Measurements from ENCODE around the gene PLCB1.

PLCB1 gene

DNA sequence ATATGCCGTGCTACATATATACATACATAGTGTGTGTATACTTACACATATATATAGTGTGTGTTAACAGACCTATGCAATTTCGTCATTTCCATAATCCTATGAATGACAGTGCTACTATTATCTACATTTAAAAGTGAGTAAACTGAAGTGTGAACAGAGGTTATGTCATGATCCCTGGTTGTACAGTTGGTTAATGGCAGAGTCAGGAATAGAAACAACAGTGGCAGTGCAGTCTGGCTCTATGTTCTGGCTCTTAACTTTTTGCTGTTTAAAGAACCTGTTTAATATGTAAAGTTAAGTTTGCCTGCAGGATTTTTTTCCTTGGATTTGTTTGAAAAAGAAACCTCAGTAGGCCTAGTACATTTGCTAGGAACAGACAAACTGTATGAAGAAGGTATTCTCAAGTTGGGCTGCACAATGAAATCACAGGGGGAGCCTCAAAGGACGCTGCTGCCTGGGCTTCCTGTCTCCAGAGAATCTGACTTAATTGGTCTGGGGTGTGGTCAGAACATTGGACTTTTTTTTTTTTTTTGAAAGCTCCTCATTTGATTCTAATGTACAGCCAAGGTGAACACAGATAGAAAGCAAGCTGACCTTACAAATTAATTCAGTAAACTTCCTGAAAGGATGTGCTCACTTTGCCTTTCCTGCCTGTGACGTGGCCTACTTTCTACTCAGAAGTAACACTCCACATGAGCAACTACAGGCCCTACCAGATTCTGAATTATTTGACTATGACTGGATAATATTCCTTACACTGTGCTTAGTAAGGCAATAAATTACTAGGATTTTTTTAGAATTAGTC lies 29.4 kb downstream of the PLCB1 start:
- Mint-ChIP-seq H3K9me3 (peaks cover 5% of the 10 kb centered on the region), H3K27ac (peak overlapping the region; percentile 56), H3K4me1 (ENCODE audit: low read depth) (peaks cover 16% of the 10 kb centered on the region), H3K27me3 (no peaks in the 10 kb centered on the region), H3K36me3 (ENCODE audit: low read depth) (peaks cover 11% of the 10 kb centered on the region), H3K4me3 (no peak overlapping the region)

DNA sequence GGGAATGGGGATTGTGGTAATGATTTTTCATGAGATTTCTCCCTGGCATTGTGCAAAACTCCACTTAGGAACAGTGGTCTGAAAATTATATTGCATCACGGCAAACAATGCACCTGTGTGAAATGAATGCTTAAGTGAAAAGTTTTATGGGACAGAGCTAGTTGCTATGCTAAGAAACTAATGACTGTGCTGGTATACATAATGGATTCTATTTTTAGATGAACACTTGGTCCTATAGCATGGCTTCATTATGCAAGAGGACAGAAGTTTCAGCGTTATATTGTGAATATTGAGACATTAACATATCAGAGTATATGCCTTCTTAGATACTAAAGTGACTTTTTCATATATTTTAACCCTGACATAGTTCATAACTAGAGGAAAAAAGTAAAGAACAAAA lies 30.5 kb downstream of the PLCB1 start:
- H3K36me3 Mint-ChIP-seq (ENCODE audit: low read depth) = peaks cover 11% of the 10 kb centered on the region
- H3K4me1 Mint-ChIP-seq (ENCODE audit: low read depth) = peaks cover 8% of the 10 kb centered on the region
- no peaks in the 10 kb centered on the region for H3K27me3 Mint-ChIP-seq
- H3K9me3 Mint-ChIP-seq = peaks cover 5% of the 10 kb centered on the region
- H3K27ac Mint-ChIP-seq = no peak overlapping the region
- no peak overlapping the region for H3K4me3 Mint-ChIP-seq

GRCh38 chr20:8163543-8163942 lies 31.5 kb downstream of the PLCB1 start:
- Mint-ChIP-seq H3K9me3 (peaks cover 5% of the 10 kb centered on the region), H3K27ac (no peak overlapping the region), H3K27me3 (no peaks in the 10 kb centered on the region), H3K4me1 (ENCODE audit: low read depth) (peaks cover 8% of the 10 kb centered on the region), H3K36me3 (ENCODE audit: low read depth) (peaks cover 5% of the 10 kb centered on the region), H3K4me3 (no peak overlapping the region)

GRCh38 chr20:8166730-8167129 lies 34.7 kb downstream of the PLCB1 start:
- H3K27me3 Mint-ChIP-seq = no peaks in the 10 kb centered on the region
- H3K4me3 Mint-ChIP-seq = no peak overlapping the region
- peaks cover 2% of the 10 kb centered on the region for H3K4me1 Mint-ChIP-seq (ENCODE audit: low read depth)
- no peaks in the 10 kb centered on the region for H3K36me3 Mint-ChIP-seq (ENCODE audit: low read depth)
- H3K27ac Mint-ChIP-seq = no peak overlapping the region
- no peaks in the 10 kb centered on the region for H3K9me3 Mint-ChIP-seq

DNA sequence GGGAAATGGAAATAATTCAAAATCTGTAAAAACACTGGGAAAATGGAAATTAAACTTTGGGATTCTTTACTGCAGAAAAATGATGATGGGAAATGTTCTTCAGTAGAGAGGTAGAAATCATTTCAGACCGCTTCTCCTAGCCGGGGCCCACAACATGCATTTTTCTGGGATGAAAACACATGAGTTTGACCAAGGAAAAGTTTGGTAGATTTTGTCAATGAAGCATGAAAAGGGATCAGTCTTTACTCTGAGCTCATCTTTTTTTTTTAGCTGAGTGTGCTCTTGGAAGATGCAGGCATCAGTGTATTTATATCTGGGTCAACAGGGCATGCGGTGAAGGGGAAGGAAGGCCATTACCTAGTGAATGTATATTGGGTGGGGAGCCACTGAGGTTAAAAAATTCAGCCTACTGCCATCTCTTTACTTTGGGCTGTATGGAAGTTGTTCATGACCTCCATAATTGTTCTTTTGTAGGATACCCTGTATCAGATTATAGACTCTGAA lies 36.8 kb downstream of the PLCB1 start:
- Mint-ChIP-seq H3K27me3 (no peaks in the 10 kb centered on the region), H3K27ac (no peak overlapping the region), H3K4me3 (no peak overlapping the region), H3K36me3 (ENCODE audit: low read depth) (no peaks in the 10 kb centered on the region), H3K9me3 (no peaks in the 10 kb centered on the region), H3K4me1 (ENCODE audit: low read depth) (no peaks in the 10 kb centered on the region)

DNA sequence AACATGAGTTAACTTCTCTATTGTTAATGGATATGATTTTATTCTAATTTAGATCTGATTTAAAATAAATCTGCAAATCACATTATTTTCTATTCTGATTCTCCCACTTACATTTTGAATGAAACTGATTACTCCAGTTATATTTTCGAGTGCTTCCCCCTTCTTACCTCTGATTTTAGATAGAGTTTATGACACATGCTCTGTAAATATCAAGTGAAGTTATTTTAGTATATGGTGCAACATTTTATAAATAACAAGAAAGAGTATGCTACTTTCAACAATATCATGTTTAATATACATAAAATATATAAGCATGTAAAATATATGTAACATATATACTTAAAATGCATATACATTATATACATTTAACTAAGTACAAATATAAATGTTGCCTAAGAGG lies 38.9 kb downstream of the PLCB1 start:
- Mint-ChIP-seq H3K4me1 (ENCODE audit: low read depth) (no peaks in the 10 kb centered on the region), H3K9me3 (no peaks in the 10 kb centered on the region), H3K36me3 (ENCODE audit: low read depth) (no peaks in the 10 kb centered on the region), H3K27ac (no peak overlapping the region), H3K4me3 (no peak overlapping the region), H3K27me3 (no peaks in the 10 kb centered on the region)

- Mint-ChIP-seq H3K36me3 (ENCODE audit: low read depth) (no peaks in the 10 kb centered on the region), H3K4me3 (no peak overlapping the region), H3K4me1 (ENCODE audit: low read depth) (no peaks in the 10 kb centered on the region), H3K9me3 (no peaks in the 10 kb centered on the region), H3K27ac (no peak overlapping the region), H3K27me3 (no peaks in the 10 kb centered on the region)
Measured at GRCh38 chr20:8172191-8172590, 40.1 kb downstream of the PLCB1 start.

DNA sequence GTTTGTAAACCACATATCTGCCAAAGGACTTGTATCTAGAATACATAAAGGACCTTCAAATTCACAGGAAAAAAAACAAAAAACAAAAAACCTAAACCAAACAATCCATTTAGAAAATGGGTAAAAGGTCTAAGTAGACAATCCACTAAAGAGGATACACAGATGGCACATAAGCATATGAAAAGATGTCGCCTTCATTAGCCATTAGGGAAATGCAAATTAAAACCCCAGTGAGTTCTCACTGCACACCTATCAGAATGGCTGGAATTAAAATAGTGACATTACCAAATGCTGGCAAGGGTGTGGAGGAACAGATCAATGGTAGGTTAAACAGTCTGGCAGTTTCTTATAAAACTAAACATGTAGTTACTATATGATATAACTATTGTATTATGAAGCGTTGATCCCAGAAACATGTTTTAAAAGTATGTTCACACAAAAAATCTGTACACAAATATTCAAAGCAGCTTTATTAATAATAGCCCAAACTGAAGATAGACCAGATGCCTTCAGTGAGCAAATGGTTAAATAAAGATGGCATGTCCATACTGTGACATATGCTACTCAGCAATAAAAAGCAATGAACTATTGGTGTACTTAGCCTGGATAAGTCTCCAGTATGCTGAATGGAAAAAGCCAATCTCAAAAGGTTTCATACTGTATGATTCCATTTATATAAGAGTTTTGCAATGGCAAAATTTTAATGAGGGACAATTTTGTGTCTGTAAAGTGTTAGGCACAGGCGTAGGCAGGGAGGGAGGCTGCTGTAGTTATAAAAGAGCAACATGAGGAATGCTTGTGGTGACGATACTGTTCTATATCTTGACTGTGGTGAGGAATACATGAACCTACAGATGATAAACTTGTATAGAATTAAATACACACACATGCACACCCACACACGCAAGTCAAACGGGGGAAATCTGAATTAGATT lies 43.9 kb downstream of the PLCB1 start:
- Mint-ChIP-seq H3K4me3 (no peak overlapping the region), H3K4me1 (ENCODE audit: low read depth) (no peaks in the 10 kb centered on the region), H3K27me3 (no peaks in the 10 kb centered on the region), H3K36me3 (ENCODE audit: low read depth) (no peaks in the 10 kb centered on the region), H3K9me3 (no peaks in the 10 kb centered on the region), H3K27ac (no peak overlapping the region)

- no peak overlapping the region for H3K4me3 Mint-ChIP-seq
- H3K27me3 Mint-ChIP-seq = peaks cover 5% of the 10 kb centered on the region
- no peak overlapping the region for H3K27ac Mint-ChIP-seq
- H3K36me3 Mint-ChIP-seq (ENCODE audit: low read depth) = no peaks in the 10 kb centered on the region
- H3K9me3 Mint-ChIP-seq = no peaks in the 10 kb centered on the region
- H3K4me1 Mint-ChIP-seq (ENCODE audit: low read depth) = no peaks in the 10 kb centered on the region
Measured at GRCh38 chr20:8183526-8183925, 51.5 kb downstream of the PLCB1 start.

DNA sequence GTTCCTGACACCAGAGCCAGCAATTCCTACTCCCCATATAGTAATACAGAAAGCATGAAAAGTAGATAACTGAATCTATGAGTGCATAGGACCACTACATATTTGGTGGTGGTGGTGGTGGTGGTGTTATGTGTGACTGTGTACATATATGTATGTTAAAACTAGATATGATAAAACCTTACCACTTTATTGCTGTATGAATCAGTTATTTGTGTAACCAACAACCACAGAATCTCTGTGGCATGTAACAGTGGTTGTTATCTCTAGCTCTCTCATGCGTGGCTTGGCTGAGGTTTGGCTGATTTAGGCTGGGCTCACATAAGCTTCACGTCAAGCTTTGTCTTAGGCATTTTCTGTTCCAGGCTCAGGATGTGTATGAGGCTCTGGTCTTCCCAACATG lies 55.7 kb downstream of the PLCB1 start:
- no peak overlapping the region for H3K27ac Mint-ChIP-seq
- no peaks in the 10 kb centered on the region for H3K4me1 Mint-ChIP-seq (ENCODE audit: low read depth)
- no peak overlapping the region for H3K4me3 Mint-ChIP-seq
- no peaks in the 10 kb centered on the region for H3K36me3 Mint-ChIP-seq (ENCODE audit: low read depth)
- H3K27me3 Mint-ChIP-seq = peaks cover 5% of the 10 kb centered on the region
- peaks cover 3% of the 10 kb centered on the region for H3K9me3 Mint-ChIP-seq

DNA sequence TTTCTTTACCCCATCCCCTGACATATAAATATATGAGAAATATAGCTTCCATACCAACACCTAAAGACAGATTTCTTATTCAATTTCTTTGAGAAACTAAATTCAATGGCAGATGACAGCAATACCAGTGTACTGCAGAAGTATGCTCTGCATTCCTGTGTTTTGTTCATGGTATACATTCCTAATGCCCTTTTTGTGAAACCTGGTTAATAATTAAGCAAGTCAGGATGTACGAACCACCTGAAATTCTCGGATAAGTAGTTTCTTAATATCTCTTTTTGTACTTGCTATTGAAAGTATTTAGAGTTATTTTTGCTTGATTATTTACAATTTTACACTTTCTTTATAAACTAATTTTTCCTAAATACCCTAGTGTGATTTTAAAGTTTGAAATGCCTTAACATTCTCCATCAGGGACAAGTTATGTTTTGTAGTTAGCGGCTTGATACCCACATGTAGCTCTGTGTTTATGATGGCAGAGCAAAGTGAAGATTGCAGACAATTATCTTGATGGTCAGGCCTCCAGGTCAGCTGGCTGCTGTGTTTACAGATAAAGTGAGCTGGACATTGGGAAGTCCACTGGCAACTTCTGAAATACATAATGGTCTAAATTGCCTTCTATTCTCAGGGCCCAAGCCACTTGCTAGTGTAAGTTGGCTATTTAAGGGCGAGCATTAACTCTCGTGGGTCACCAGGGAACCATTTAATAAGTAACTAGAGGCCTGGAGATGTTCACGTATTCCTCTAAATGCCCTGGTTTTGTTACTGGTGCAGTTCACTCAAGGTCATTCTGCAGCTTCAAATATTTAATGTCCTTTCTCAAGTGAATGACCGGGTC lies 58.2 kb downstream of the PLCB1 start:
- H3K27me3 Mint-ChIP-seq = peaks cover under 1% of the 10 kb centered on the region
- peaks cover 11% of the 10 kb centered on the region for H3K9me3 Mint-ChIP-seq
- H3K4me1 Mint-ChIP-seq (ENCODE audit: low read depth) = peaks cover 6% of the 10 kb centered on the region
- no peak overlapping the region for H3K27ac Mint-ChIP-seq
- no peak overlapping the region for H3K4me3 Mint-ChIP-seq
- no peaks in the 10 kb centered on the region for H3K36me3 Mint-ChIP-seq (ENCODE audit: low read depth)

DNA sequence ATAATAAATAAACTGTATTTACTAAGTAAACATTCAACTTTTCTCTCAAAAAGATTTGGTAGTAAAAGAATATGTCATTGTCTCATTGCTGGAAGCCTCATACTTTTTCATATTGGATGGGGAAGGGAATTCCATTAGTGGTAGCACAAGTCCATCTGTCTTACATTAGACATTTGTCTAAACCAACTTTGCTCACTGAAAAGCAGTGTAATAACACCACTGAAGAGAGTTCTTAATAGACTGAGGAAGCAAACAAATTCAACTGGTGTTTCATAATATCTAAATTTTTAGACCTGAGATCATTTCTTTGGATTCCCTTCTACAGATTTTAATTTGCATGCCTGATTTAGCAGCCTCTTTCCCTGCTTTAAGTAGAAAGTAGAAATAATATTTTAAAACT lies 62.7 kb downstream of the PLCB1 start:
- H3K36me3 Mint-ChIP-seq (ENCODE audit: low read depth) = no peaks in the 10 kb centered on the region
- H3K4me1 Mint-ChIP-seq (ENCODE audit: low read depth) = peaks cover 6% of the 10 kb centered on the region
- H3K4me3 Mint-ChIP-seq = no peak overlapping the region
- no peaks in the 10 kb centered on the region for H3K27me3 Mint-ChIP-seq
- H3K9me3 Mint-ChIP-seq = peaks cover 11% of the 10 kb centered on the region
- no peak overlapping the region for H3K27ac Mint-ChIP-seq

DNA sequence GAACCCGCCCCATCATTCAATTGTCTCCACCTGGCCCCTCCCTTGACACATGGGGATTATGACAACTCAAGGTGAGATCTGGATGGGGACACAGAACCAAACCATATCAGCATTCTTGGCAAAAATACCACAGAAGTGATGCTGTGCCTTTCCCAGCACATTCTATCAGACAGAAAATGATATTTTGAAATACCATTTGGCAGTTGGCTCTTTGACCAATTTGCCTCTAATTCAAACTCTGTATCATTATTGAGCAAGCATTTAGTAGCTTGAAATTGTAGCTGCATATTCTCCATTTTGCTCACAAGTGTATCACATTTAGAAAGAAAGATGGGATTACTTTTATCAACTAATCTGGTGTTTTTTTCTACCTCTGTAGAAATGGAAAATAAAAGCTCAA lies 64.0 kb downstream of the PLCB1 start:
- H3K27me3 Mint-ChIP-seq = no peaks in the 10 kb centered on the region
- peaks cover 11% of the 10 kb centered on the region for H3K9me3 Mint-ChIP-seq
- H3K36me3 Mint-ChIP-seq (ENCODE audit: low read depth) = no peaks in the 10 kb centered on the region
- peaks cover 6% of the 10 kb centered on the region for H3K4me1 Mint-ChIP-seq (ENCODE audit: low read depth)
- no peak overlapping the region for H3K4me3 Mint-ChIP-seq
- no peak overlapping the region for H3K27ac Mint-ChIP-seq

DNA sequence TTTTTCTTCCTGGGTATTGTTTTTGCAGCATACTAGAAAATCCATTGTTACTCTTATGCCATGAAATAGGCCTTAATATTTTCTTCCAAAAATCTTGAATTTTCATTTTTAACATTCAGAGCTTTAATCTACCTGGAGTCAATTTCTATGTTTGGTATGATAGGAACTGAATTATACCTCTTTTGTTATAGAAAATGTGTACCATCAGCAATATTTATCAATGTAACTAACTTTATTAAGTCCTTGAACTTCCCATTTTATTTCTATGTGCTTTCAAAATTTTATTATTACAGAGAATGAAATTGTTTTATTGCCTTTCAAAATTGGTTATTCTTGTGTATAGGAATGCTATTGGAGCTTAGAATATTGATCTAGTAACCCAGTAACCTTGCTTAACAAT lies 68.2 kb downstream of the PLCB1 start:
- Mint-ChIP-seq H3K36me3 (ENCODE audit: low read depth) (no peaks in the 10 kb centered on the region), H3K4me1 (ENCODE audit: low read depth) (no peaks in the 10 kb centered on the region), H3K27me3 (no peaks in the 10 kb centered on the region), H3K27ac (no peak overlapping the region), H3K4me3 (no peak overlapping the region), H3K9me3 (no peaks in the 10 kb centered on the region)

Measured in stimulated activated naive CD8-positive, alpha-beta T cell treated with anti-CD3 and anti-CD28 coated beads, Interleukin-15, Interleukin-2, amounts not matched to agents 100 ng/mL and 50 ng/mL, for 24 hours (primary cell).